Measurements from ENCODE around the gene NACA. TPM values are rescaled to one million over a fixed set of nuclear protein-coding genes. Genes with fewer than 3 reads are reported as not detected.

NACA gene
- polyA plus RNA-seq, 1 of the 3 experiments (the other 2 are of a cell fraction) = 523 TPM

- no peak for TF ChIP-seq RAD21 (IDR thresholded peaks at IDR 0.05; ENCODE audit: low read length)
Observed at GRCh38 chr12:56715798-56716197, 9.3 kb downstream of the NACA start (continued).

GRCh38 chr12:56714431-56714929, 10.6 kb downstream of the NACA start:
- H4K20me1 ChIP-seq (ENCODE audit: insufficient read depth) = peaks cover 54% of the 10 kb centered on the region
- ChIA-PET POLR2A (no interaction called here), CTCF (interaction anchor here (0.8 kb wide), 1 partner anchor 8 kb away, joined by 3 read pairs; no protein-coding TSS in a partner anchor)
- H3K4me2 ChIP-seq = no peak overlapping the region
- H3F3A ChIP-seq (replicated peaks; ENCODE audit: insufficient read depth) = peaks cover 58% of the 10 kb centered on the region
- DNase-seq = no peak
- H3K9ac ChIP-seq = no peak overlapping the region
- H3K9me3 ChIP-seq = no peaks in the 10 kb centered on the region
- H3K27ac ChIP-seq (ENCODE audit: low read depth in 2 of 2, low read length in 1 of 2) = no peak overlapping the region
- H3K36me3 ChIP-seq (replicated peaks in 1 of 2; ENCODE audit: control insufficient read depth in 1 of 2, insufficient read depth in 2 of 2, low read length in 1 of 2) = peaks cover 52 to 54% of the 10 kb centered on the region in 2 experiments
- 96% methylated on average over 2 of the region's 2 CpGs for WGBS (ENCODE audit: low lambda C conversion rate)
- H3K4me1 ChIP-seq (ENCODE audit: control insufficient read depth in 1 of 2, insufficient read depth in 2 of 2, low read depth in 1 of 2, low read length in 1 of 2) = peaks cover 0 to 3% of the 10 kb centered on the region in 2 experiments; a peak in 1 of 4 replicates
- no peak for TF ChIP-seq GABPA (IDR thresholded peaks at IDR 0.05; ENCODE audit: low read depth)
- TF ChIP-seq SMC3 (IDR thresholded peaks at IDR 0.05; ENCODE audit: low read depth, low read length) = no peak
- no peak for TF ChIP-seq MXI1 (IDR thresholded peaks at IDR 0.05; ENCODE audit: low read depth, low read length)
- no peak for TF ChIP-seq RFX5 (IDR thresholded peaks at IDR 0.05; ENCODE audit: low read length)
- H3K9me2 ChIP-seq = no peaks in the 10 kb centered on the region
- no peak overlapping the region for H2AFZ ChIP-seq (ENCODE audit: low read depth)
- H3K79me2 ChIP-seq (ENCODE audit: insufficient read depth) = peaks cover 42% of the 10 kb centered on the region
- H3K4me3 ChIP-seq (ENCODE audit: low read depth in 2 of 2, low read length in 1 of 2) = no peak overlapping the region
- H3K27me3 ChIP-seq (ENCODE audit: insufficient read depth) = no peaks in the 10 kb centered on the region

GRCh38 chr12:56713345-56713744, 11.8 kb downstream of the NACA start:
- TF ChIP-seq MXI1 (IDR thresholded peaks at IDR 0.05; ENCODE audit: low read depth, low read length) (no peak), CTCF (IDR thresholded peaks at IDR 0.05) (no peak), USF1 (IDR thresholded peaks at IDR 0.05; ENCODE audit: borderline replicate concordance, low read depth) (no peak), IRF3 (IDR thresholded peaks at IDR 0.05; ENCODE audit: low read depth, low read length) (no peak), EP300 (IDR thresholded peaks at IDR 0.05; ENCODE audit: borderline replicate concordance in 1 of 2, low read depth in 1 of 2, low read length in 1 of 2) (no peak), POLR2AphosphoS5 (IDR thresholded peaks at IDR 0.05; ENCODE audit: low read depth, low read length) (no peak), FOSL2 (IDR thresholded peaks at IDR 0.05; ENCODE audit: borderline replicate concordance, low read depth) (no peak)
- peaks cover 43% of the 10 kb centered on the region for H4K20me1 ChIP-seq (ENCODE audit: insufficient read depth)
- H3K4me2 ChIP-seq = no peak overlapping the region
- H2AFZ ChIP-seq (ENCODE audit: low read depth) = no peak overlapping the region
- no peaks in the 10 kb centered on the region for H3K9me2 ChIP-seq
- no peaks in the 10 kb centered on the region for H3K9me3 ChIP-seq
- peaks cover 32% of the 10 kb centered on the region for H3K79me2 ChIP-seq (ENCODE audit: insufficient read depth)
- no peak overlapping the region for H3K9ac ChIP-seq
- H3F3A ChIP-seq (replicated peaks; ENCODE audit: insufficient read depth) = peaks cover 66% of the 10 kb centered on the region
- DNase-seq = no peak
- POLR2A ChIA-PET = interaction anchor here (1.2 to 1.4 kb wide), 2 partner anchors 12 to 25 kb away, joined by 3 to 4 read pairs; partner anchors contain the start of gene PTGES3
- CTCF ChIA-PET = interaction anchor here (0.6 to 0.8 kb wide), 2 partner anchors 9 to 386 kb away, joined by 3 read pairs; no protein-coding TSS in a partner anchor
- peaks cover 45 to 47% of the 10 kb centered on the region in 2 experiments for H3K36me3 ChIP-seq (replicated peaks in 1 of 2; ENCODE audit: control insufficient read depth in 1 of 2, insufficient read depth in 2 of 2, low read length in 1 of 2)
- H3K27ac ChIP-seq (ENCODE audit: low read depth in 2 of 2, low read length in 1 of 2) = no peak overlapping the region
- no peak overlapping the region for H3K4me3 ChIP-seq (ENCODE audit: low read depth in 2 of 2, low read length in 1 of 2)
- H3K27me3 ChIP-seq (ENCODE audit: insufficient read depth) = no peaks in the 10 kb centered on the region
- H3K4me1 ChIP-seq (ENCODE audit: control insufficient read depth in 1 of 2, insufficient read depth in 2 of 2, low read depth in 1 of 2, low read length in 1 of 2) = no peaks in the 10 kb centered on the region; a peak in 1 of 4 replicates
- WGBS (ENCODE audit: low lambda C conversion rate) = 90% methylated on average over 3 of the region's 3 CpGs
